ENCODE results near the gene MPL. TPM values are rescaled to one million over a fixed set of nuclear protein-coding genes. Genes with fewer than 3 reads are reported as not detected.
"Not testable (repeated sequence)": the region's sequence is repeated elsewhere in the genome, so short reads cannot be mapped to it uniquely, and the experiment has no call there.

MPL gene
- total RNA-seq, 2 donors from 2014 or later, result 0.64 to 1.2 TPM

GRCh38 chr1:43367904-43368645, 30.5 kb downstream of the MPL start, which contains the start of gene ELOVL1:
Gene ELOVL1, minus strand, starts transcription at chr1:43368011. Its CDS starts 2,402 bp downstream, at chr1:43365609.
- peaks cover 5% of the 10 kb centered on the region for H3K4me1 ChIP-seq (ENCODE audit: control insufficient read depth, insufficient read depth, low read length)
- Mint-ChIP-seq H3K4me1 (peaks cover 23% of the 10 kb centered on the region), H3K4me3 (peak within 1 kb of the TSS; percentile 60), H3K36me3 (ENCODE audit: low read depth) (peaks cover 20% of the 10 kb centered on the region), H3K27me3 (ENCODE audit: insufficient read depth) (no peaks in the 10 kb centered on the region), H3K9me3 (no peaks in the 10 kb centered on the region), H3K27ac (peak within 1 kb of the TSS; percentile 86)
- H3K9ac ChIP-seq (ENCODE audit: extremely low read depth, low read length, poor library complexity, severe bottlenecking), result peak within 1 kb of the TSS; percentile 52
- H3K27me3 ChIP-seq (ENCODE audit: control insufficient read depth, insufficient read depth, low read length, poor library complexity, severe bottlenecking), result no peaks in the 10 kb centered on the region
- peak within 1 kb of the TSS; percentile 90 for H3K4me3 ChIP-seq (ENCODE audit: low read length)
- peak; percentile 96 for DNase-seq
- H3K36me3 ChIP-seq (ENCODE audit: control insufficient read depth, insufficient read depth, low read length), result peaks cover 16% of the 10 kb centered on the region
- H3K9me3 ChIP-seq (ENCODE audit: control insufficient read depth, low read length), result no peaks in the 10 kb centered on the region
- H3K27ac ChIP-seq (ENCODE audit: low read depth, low read length), result peak within 1 kb of the TSS; percentile 83
- TF ChIP-seq CTCF (conservative IDR thresholded peaks at IDR 0.05), result peak; percentile 52
- WGBS, 2 experiments (ENCODE audit: insufficient coverage in 1 of 2, insufficient read length in 1 of 2), result 1% methylated on average over 38 to 58 of the region's 58 CpGs

GRCh38 chr1:43368646-43369020, 31.0 kb downstream of the MPL start:
- Mint-ChIP-seq H3K27me3 (ENCODE audit: insufficient read depth) (no peaks in the 10 kb centered on the region), H3K27ac (peak overlapping the region; percentile 86), H3K36me3 (ENCODE audit: low read depth) (peaks cover 17% of the 10 kb centered on the region), H3K4me1 (peaks cover 23% of the 10 kb centered on the region), H3K4me3 (peak overlapping the region; percentile 60), H3K9me3 (no peaks in the 10 kb centered on the region)
- WGBS, 2 experiments (ENCODE audit: insufficient coverage in 1 of 2, insufficient read length in 1 of 2), result 40 to 45% methylated on average over 4 to 6 of the region's 6 CpGs
- DNase-seq, result no peak
- peaks cover 5% of the 10 kb centered on the region for H3K4me1 ChIP-seq (ENCODE audit: control insufficient read depth, insufficient read depth, low read length)
- H3K27ac ChIP-seq (ENCODE audit: low read depth, low read length), result peak overlapping the region; percentile 83
- no peak for TF ChIP-seq CTCF (conservative IDR thresholded peaks at IDR 0.05)
- H3K9me3 ChIP-seq (ENCODE audit: control insufficient read depth, low read length), result no peaks in the 10 kb centered on the region
- H3K4me3 ChIP-seq (ENCODE audit: low read length), result peak overlapping the region; percentile 81
- H3K27me3 ChIP-seq (ENCODE audit: control insufficient read depth, insufficient read depth, low read length, poor library complexity, severe bottlenecking), result no peaks in the 10 kb centered on the region
- H3K36me3 ChIP-seq (ENCODE audit: control insufficient read depth, insufficient read depth, low read length), result peaks cover 16% of the 10 kb centered on the region
- peak overlapping the region; percentile 52 for H3K9ac ChIP-seq (ENCODE audit: extremely low read depth, low read length, poor library complexity, severe bottlenecking)

GRCh38 chr1:43369779-43370178, 32.2 kb downstream of the MPL start:
- not testable (repeated sequence) for H3K36me3 Mint-ChIP-seq (ENCODE audit: low read depth)
- WGBS, 2 experiments (ENCODE audit: insufficient coverage in 1 of 2, insufficient read length in 1 of 2), result 93 to 94% methylated on average over 3 to 5 of the region's 6 CpGs

More at GRCh38 chr1:43369779-43370178, 32.2 kb downstream of the MPL start:
- not testable (repeated sequence) for H3K27ac Mint-ChIP-seq; H3K27ac ChIP-seq (ENCODE audit: low read depth, low read length); H3K27me3 Mint-ChIP-seq (ENCODE audit: insufficient read depth); H3K4me3 ChIP-seq (ENCODE audit: low read length); H3K27me3 ChIP-seq (ENCODE audit: control insufficient read depth, insufficient read depth, low read length, poor library complexity, severe bottlenecking); H3K4me1 ChIP-seq (ENCODE audit: control insufficient read depth, insufficient read depth, low read length); H3K9me3 ChIP-seq (ENCODE audit: control insufficient read depth, low read length); DNase-seq; H3K9me3 Mint-ChIP-seq; H3K4me3 Mint-ChIP-seq; H3K36me3 ChIP-seq (ENCODE audit: control insufficient read depth, insufficient read depth, low read length); H3K9ac ChIP-seq (ENCODE audit: extremely low read depth, low read length, poor library complexity, severe bottlenecking)
- peaks cover 23% of the 10 kb centered on the region for H3K4me1 Mint-ChIP-seq
